VCaP (cell line): ENCODE results near the gene TMEM184A.

Source experiments
- H3K27ac ChIP-seq: fragments of 450-650 bp; 2 replicates; pipeline ENCODE4 v1.5.1; 2017
- CTCF ChIP-seq: fragments of 450-650 bp; conservative IDR thresholded peaks from 2 replicates; pipeline ENCODE4 v1.5.1; 2017; ENCODE audit warnings: mild to moderate bottlenecking, moderate library complexity

The TMEM184A gene

GRCh38 chr7:1580422-1581030 is 24.5 kb upstream of the TMEM184A start:
- no peak overlapping the region for H3K27ac ChIP-seq
- TF ChIP-seq CTCF = no peak

GRCh38 chr7:1579481-1580421 is 23.7 kb upstream of the TMEM184A start:
- no peak overlapping the region for H3K27ac ChIP-seq
- TF ChIP-seq CTCF = peak; percentile 91

- no peak overlapping the region for H3K27ac ChIP-seq
- no peak for TF ChIP-seq CTCF
These were observed 22.5 kb upstream of the TMEM184A start for GRCh38 chr7:1578513-1578912.

- TF ChIP-seq CTCF = no peak
- H3K27ac ChIP-seq = no peak overlapping the region
These were observed 20.7 kb upstream of the TMEM184A start for GRCh38 chr7:1576521-1577253.

- TF ChIP-seq CTCF = no peak
- H3K27ac ChIP-seq = no peak overlapping the region
These were observed 19.8 kb upstream of the TMEM184A start for GRCh38 chr7:1575809-1576208.

- no peak overlapping the region for H3K27ac ChIP-seq
- TF ChIP-seq CTCF = no peak
These were observed 16.3 kb upstream of the TMEM184A start for GRCh38 chr7:1572111-1572822.
